HG02642 (cell line): ENCODE measurements around the gene TBX3.

ENCODE experiments used
- ATAC-seq: cut with Tn5 transposase; IDR thresholded peaks from one replicate; pipeline ENCODE4 v1.9.1; 2021; ENCODE audit warnings: mild to moderate bottlenecking; ENCODE audit not compliant: unreplicated experiment, poor library complexity

The TBX3 gene

DNA sequence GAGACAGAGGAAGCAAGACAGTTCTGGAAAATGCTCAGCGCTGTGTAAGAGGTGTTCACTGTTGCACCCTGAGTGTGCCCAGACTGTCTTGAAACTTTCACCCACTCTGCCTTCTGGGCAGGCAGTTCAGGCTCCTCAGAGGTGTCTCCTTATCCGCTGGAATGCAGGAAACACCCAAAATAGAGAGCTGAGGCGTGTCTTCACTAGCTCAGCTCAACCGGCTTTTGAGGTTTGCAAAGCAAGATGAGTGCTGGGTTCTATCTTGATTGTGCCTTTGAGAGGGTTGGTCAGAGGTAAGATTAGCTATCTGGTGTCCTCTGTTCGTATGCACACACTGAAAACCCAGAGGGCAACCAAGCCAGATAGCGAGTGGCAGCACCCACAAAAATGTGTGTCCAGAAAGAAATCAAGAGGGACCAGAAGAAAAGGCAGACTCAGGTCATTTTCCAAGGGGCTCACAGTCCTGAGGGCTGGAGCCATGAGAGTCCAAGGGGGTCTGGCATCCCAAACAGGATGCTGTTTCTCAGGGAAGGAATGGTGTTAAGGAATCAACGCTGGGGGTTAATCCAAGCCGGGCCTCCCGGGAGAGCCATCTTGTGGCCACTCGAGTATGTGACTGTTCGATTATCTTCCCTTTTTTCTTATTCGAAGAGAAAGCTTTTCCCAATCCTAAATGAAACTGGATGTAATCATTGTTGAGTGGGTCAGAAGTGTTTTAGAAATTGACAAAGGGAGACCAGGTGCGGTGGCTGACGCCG is 47.1 kb downstream of the TBX3 start:
- ATAC-seq = no peak

GRCh38 chr12:114631242-114631641 is 52.7 kb downstream of the TBX3 start:
- ATAC-seq = no peak

- ATAC-seq = no peak
Measured at GRCh38 chr12:114628199-114628598, 55.8 kb downstream of the TBX3 start.

DNA sequence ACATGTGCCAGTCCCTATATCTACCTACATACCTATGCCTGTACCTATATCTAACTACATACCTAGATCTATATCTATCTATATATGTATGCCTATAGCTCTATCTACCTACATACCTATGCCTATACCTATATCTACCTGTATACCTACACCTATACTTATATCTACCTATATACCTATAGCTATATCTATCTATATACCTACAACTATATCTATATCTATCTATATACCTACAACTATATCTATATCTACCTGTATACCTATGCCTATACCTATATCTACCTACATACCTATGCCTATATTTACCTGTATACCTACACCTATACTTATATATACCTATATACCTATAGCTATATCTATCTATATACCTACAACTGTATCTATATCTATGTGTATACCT is 56.6 kb downstream of the TBX3 start:
- no peak for ATAC-seq

DNA sequence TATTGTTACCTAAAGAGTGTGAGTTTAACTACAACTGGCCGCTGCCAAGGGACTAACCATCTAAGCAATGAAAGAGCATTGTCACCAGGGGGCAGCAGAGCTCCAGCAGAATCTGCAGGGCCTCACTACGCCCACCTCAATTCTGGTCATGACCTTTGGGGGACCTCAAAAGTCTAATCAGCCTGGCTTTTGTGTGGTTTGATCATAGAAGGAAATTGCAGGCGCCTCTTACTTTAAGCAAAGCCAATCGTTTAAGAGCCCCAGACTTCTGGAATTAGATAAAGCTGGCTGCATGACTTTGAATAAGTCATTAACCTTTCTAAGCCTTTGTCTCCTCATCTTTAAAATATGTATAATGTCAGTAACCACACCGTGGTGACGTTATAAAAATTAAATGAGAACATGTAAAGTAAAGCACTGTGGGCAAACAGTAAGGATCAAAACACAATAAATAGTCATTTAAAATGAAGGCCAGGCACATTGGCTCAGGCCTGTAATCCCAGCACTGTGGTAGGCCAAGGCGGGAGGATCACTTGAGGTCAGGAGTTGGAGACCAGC is 58.6 kb downstream of the TBX3 start:
- peak; percentile 66 for ATAC-seq

GRCh38 chr12:114623737-114624136 is 60.2 kb downstream of the TBX3 start:
- ATAC-seq = no peak
